Endothelial cell of umbilical vein (primary cell): ENCODE data around the gene WDR26. TPM values are rescaled to one million over a fixed set of nuclear protein-coding genes. Genes with fewer than 3 reads are reported as not detected.
A peak's percentile ranks its signal among the peaks of the same experiment; 100 is the strongest.

Experiments
- BruUV-seq: library from RNA; stranded (reverse); fragments of 400-500 nt; replicated peaks from 2 replicates; lab custom pipeline; 2021; lab: Mats Ljungman, UMichigan
- CTCF ChIA-PET: fragments of 300-600, 350-600 bp; sonication (Branson Sonifier 250); formaldehyde crosslinking; loops from one replicate; lab custom pipeline; 2021; ENCODE audit warnings: antibody characterized with exemption, inconsistent platforms; lab: Charles Lee
- POLR2A ChIA-PET: fragments of 300-600, 350-600 bp; sonication (Branson Sonifier 250); formaldehyde crosslinking; loops from one replicate; lab custom pipeline; 2021; ENCODE audit warnings: antibody characterized with exemption, inconsistent platforms; lab: Charles Lee
- DNase-seq: peaks from one replicate; pipeline ENCODE4 v3.0.0-alpha.2; 2011; ENCODE audit warnings: low read depth, low spot score
- FAIRE-seq: peaks from 2 replicates; lab custom pipeline; 2011; peaks lifted over from hg19 to GRCh38; lab: Jason Lieb, UNC
- H2AFZ ChIP-seq: 2 replicates; pipeline ENCODE4 v1.6.0; 2012; ENCODE audit warnings: low read depth, low read length, control low read depth, inconsistent platforms
- H3K27ac ChIP-seq: 2 replicates; pipeline ENCODE4 v1.5.1; 2011; ENCODE audit warnings: low read depth, mild to moderate bottlenecking, control low read depth, low read length, moderate library complexity; ENCODE audit not compliant: insufficient read depth
- H3K27me3 ChIP-seq, 2 experiments: 2 replicates each; pipeline versions ENCODE4 v1.6.0 to v1.6.1; 2011; ENCODE audit warnings: low read length in 2 of 2, mixed read lengths in 1 of 2; ENCODE audit not compliant: control insufficient read depth in 2 of 2, insufficient read depth in 2 of 2
- H3K36me3 ChIP-seq, 2 experiments: 2 replicates in 1 of 2; 3 replicates in 1 of 2; pipeline ENCODE4 v1.5.1; 2011; ENCODE audit warnings: low read length in 2 of 2, mild to moderate bottlenecking in 1 of 2, moderate library complexity in 1 of 2; ENCODE audit not compliant: control insufficient read depth in 2 of 2, insufficient read depth in 2 of 2; ENCODE audit errors: extremely low read depth in 1 of 2
- H3K4me1 ChIP-seq: 3 replicates; pipeline ENCODE4 v1.5.1; 2011; ENCODE audit warnings: mild to moderate bottlenecking, low read length; ENCODE audit not compliant: control insufficient read depth, insufficient read depth; ENCODE audit errors: extremely low read depth
- H3K4me2 ChIP-seq: 2 replicates; pipeline ENCODE4 v1.6.1; 2011; ENCODE audit warnings: low read length, control low read depth, mixed read lengths; ENCODE audit not compliant: insufficient read depth
- H3K4me3 ChIP-seq, 3 experiments: fragments of 200-600 bp in 1 of 3; sonication (generic), shearing (Covaris generic) in 1 of 3; replicated peaks in 1 of 3; 2 replicates each; pipeline ENCODE4 v1.5.1; 2011 to 2016; ENCODE audit warnings: control low read depth in 3 of 3, low read length in 3 of 3, mild to moderate bottlenecking in 2 of 3, inconsistent platforms in 1 of 3, low read depth in 1 of 3, moderate library complexity in 1 of 3; ENCODE audit not compliant: insufficient read depth in 1 of 3
- H3K79me2 ChIP-seq: 2 replicates; pipeline ENCODE4 v1.6.0; 2012; ENCODE audit warnings: low read length, inconsistent platforms; ENCODE audit not compliant: control insufficient read depth, insufficient read depth
- H3K9ac ChIP-seq: replicated peaks from 2 replicates; pipeline ENCODE3; 2011; ENCODE audit warnings: low read length, control low read depth; ENCODE audit not compliant: insufficient read depth; ENCODE audit errors: extremely low read depth
- H3K9me1 ChIP-seq: replicated peaks from 3 replicates; pipeline ENCODE4 v1.6.0; 2011; ENCODE audit warnings: mild to moderate bottlenecking, low read length; ENCODE audit not compliant: control insufficient read depth, insufficient read depth; ENCODE audit errors: extremely low read depth
- H3K9me3 ChIP-seq: replicated peaks from 2 replicates; pipeline ENCODE4 v1.5.1; 2012; ENCODE audit warnings: low read length, inconsistent platforms; ENCODE audit not compliant: control insufficient read depth, insufficient read depth
- H4K20me1 ChIP-seq: replicated peaks from 2 replicates; pipeline ENCODE3; 2011; ENCODE audit warnings: mild to moderate bottlenecking, low read length; ENCODE audit not compliant: control insufficient read depth, insufficient read depth; ENCODE audit errors: extremely low read depth
- CTCF ChIP-seq, 2 donors: IDR thresholded peaks; 1 replicate in 1 of 2; 2 replicates in 1 of 2; pipeline ENCODE4 v1.5.1; 2011; ENCODE audit warnings: low read length in 2 of 2, mild to moderate bottlenecking in 2 of 2, moderate library complexity in 2 of 2, control low read depth in 1 of 2, inconsistent platforms in 1 of 2, low read depth in 1 of 2; ENCODE audit not compliant: insufficient read depth in 1 of 2; ENCODE audit errors: extremely low read depth in 1 of 2
- EZH2 ChIP-seq: IDR thresholded peaks from 2 replicates; pipeline ENCODE4 v1.6.1; 2012; ENCODE audit warnings: borderline replicate concordance, low read depth, mild to moderate bottlenecking, moderate library complexity, low read length, inconsistent platforms; ENCODE audit not compliant: severe bottlenecking
- FOS ChIP-seq: IDR thresholded peaks from 2 replicates; pipeline ENCODE4 v1.6.1; 2011; ENCODE audit warnings: mild to moderate bottlenecking, low read length, moderate library complexity, borderline replicate concordance; ENCODE audit not compliant: insufficient read depth
- GATA2 ChIP-seq: IDR thresholded peaks from 2 replicates; pipeline ENCODE4 v1.7.0; 2011; ENCODE audit warnings: low read depth, mild to moderate bottlenecking, moderate library complexity, mixed read lengths, low read length; ENCODE audit not compliant: insufficient read length, insufficient read depth
- MAX ChIP-seq: IDR thresholded peaks from 2 replicates; pipeline ENCODE4 v1.6.1; 2011; ENCODE audit not compliant: insufficient read depth, insufficient read length
- MYC ChIP-seq: IDR thresholded peaks from one replicate; pipeline ENCODE4 v1.6.1; 2011; ENCODE audit warnings: mild to moderate bottlenecking, low read depth, low read length
- POLR2A ChIP-seq: IDR thresholded peaks from 2 replicates; pipeline ENCODE4 v1.6.1; 2012; ENCODE audit warnings: low read depth, mild to moderate bottlenecking, control low read depth, low read length
- POLR2AphosphoS5 ChIP-seq: IDR thresholded peaks from 2 replicates; pipeline ENCODE4 v1.6.1; 2012; ENCODE audit warnings: low read depth, mild to moderate bottlenecking, control low read depth, low read length, moderate library complexity; ENCODE audit not compliant: insufficient read depth
- dilution Hi-C: fragments of 300-500 bp; cut with MboI; formaldehyde crosslinking; loops from one replicate; pipeline ENCODE4 v1.15.0; 2019; ENCODE audit warnings: low sequenced_read_pairs; ENCODE audit not compliant: extremely low pct_ligation_motif_present
- intact Hi-C: fragments of 100-400 bp; cut with micrococcal nuclease; formaldehyde crosslinking; loops from one replicate; pipeline ENCODE4 v1.10.0; 2022
- polyA plus RNA-seq, 4 experiments: library from polyadenylated mRNA; depleted of rRNA in 3 of 4; stranded (reverse) in 3 of 4; unstranded in 1 of 4; fragments of >200 nt; gene quantifications; 2 replicates each; pipeline versions ENCODE4 v1.2.1 to v1.2.3, GENCODE V29; 2011 to 2012; ENCODE audit warnings: missing spikeins in 1 of 4
- total RNA-seq: library from RNA; stranded (reverse); gene quantifications from 2 replicates; pipeline ENCODE4 v1.2.3, GENCODE V29; 2021

Gene WDR26
- total and polyA plus RNA-seq, 2 donors (not counting 3 experiments of a cell fraction or from before 2014, with no cell fraction given) = 26.7 to 92.4 TPM

- Histone ChIP-seq H3K4me1 (no peaks in the 10 kb centered on the region), H4K20me1 (no peaks in the 10 kb centered on the region), H3K4me3 (no peak overlapping the region), H3K27ac (no peak overlapping the region), H3K4me2 (no peak overlapping the region), H3K79me2 (no peaks in the 10 kb centered on the region), H2AFZ (no peak overlapping the region), H3K9me1 (no peaks in the 10 kb centered on the region), H3K27me3 (no peaks in the 10 kb centered on the region), H3K36me3 (peaks cover under 1 to 6% of the 10 kb centered on the region in 2 experiments), H3K9ac (no peak overlapping the region), H3K9me3 (no peaks in the 10 kb centered on the region)
- BruUV-seq = no TSS peak
- POLR2A ChIA-PET = no interaction called here
- DNase-seq (no peak), FAIRE-seq (no peak)
- intact Hi-C loops (no loop called here), dilution Hi-C loops (no loop called here)
- TF ChIP-seq GATA2 (no peak), POLR2A (peak; percentile 6)
- CTCF ChIA-PET = interaction anchor here (1.1 to 2.9 kb wide), 2 partner anchors 75 to 266 kb away, joined by 4 to 9 read pairs; no protein-coding TSS in a partner anchor
Observed at GRCh38 chr1:224381880-224382548, 52.6 kb downstream of the WDR26 start.

- intact Hi-C loops (no loop called here), dilution Hi-C loops (no loop called here)
- no peaks in the 10 kb centered on the region for H3K79me2 ChIP-seq
- no peaks in the 10 kb centered on the region for H3K27me3 ChIP-seq
- no peak overlapping the region for H3K27ac ChIP-seq
- ChIA-PET POLR2A (no interaction called here), CTCF (interaction anchor here (1.9 kb wide), 1 partner anchor 264 kb away, joined by 5 read pairs; no protein-coding TSS in a partner anchor)
- H3K4me3 ChIP-seq = no peak overlapping the region
- no peaks in the 10 kb centered on the region for H3K9me3 ChIP-seq
- H3K36me3 ChIP-seq = peaks cover 8% of the 10 kb centered on the region in 2 experiments
- H4K20me1 ChIP-seq = no peaks in the 10 kb centered on the region
- no peak overlapping the region for H2AFZ ChIP-seq
- no peak overlapping the region for H3K9ac ChIP-seq
- H3K4me2 ChIP-seq = no peak overlapping the region
- H3K4me1 ChIP-seq = no peaks in the 10 kb centered on the region
- no peak for TF ChIP-seq POLR2A
- TF ChIP-seq MAX = no peak
- TF ChIP-seq POLR2AphosphoS5 = no peak
- no peak for TF ChIP-seq FOS
- TF ChIP-seq GATA2 = no peak
- TF ChIP-seq EZH2 = no peak
- no peak for TF ChIP-seq MYC
- TF ChIP-seq CTCF (IDR thresholded peaks at IDR 0.05; ENCODE audit: extremely low read depth in 1 of 2, insufficient read depth in 1 of 2, low read depth in 1 of 2, low read length in 2 of 2) = no peak
- no peak for DNase-seq
- H3K9me1 ChIP-seq = no peaks in the 10 kb centered on the region
- no peak for FAIRE-seq
- BruUV-seq = no TSS peak
Observed at GRCh38 chr1:224380003-224380402, 54.6 kb downstream of the WDR26 start.
